Measurements from ENCODE around the gene PTPRD.
"Not testable (repeated sequence)": the region's sequence is repeated elsewhere in the genome, so short reads cannot be mapped to it uniquely, and the experiment has no call there.

PTPRD gene

GRCh38 chr9:9079473-9079872 lies 1533.3 kb downstream of the PTPRD start:
- no peak for DNase-seq (ENCODE audit: low read depth)
- no peak for TF ChIP-seq CTCF (IDR thresholded peaks at IDR 0.05; ENCODE audit: low read depth, low read length, missing control alignments)
- in situ Hi-C loops (cut with HindIII; ENCODE audit: low sequenced_read_pairs) = no loop called here

GRCh38 chr9:9078301-9078700 lies 1534.5 kb downstream of the PTPRD start:
- in situ Hi-C loops (cut with HindIII; ENCODE audit: low sequenced_read_pairs) = no loop called here
- H3K4me3 ChIP-seq (ENCODE audit: low read depth, low read length) = no peak overlapping the region
- DNase-seq (ENCODE audit: low read depth) = no peak
- TF ChIP-seq CTCF (IDR thresholded peaks at IDR 0.05; ENCODE audit: low read depth, low read length, missing control alignments) = no peak

More at GRCh38 chr9:9079473-9079872, 1533.3 kb downstream of the PTPRD start:
- no peak overlapping the region for H3K4me3 ChIP-seq (ENCODE audit: low read depth, low read length)

DNA sequence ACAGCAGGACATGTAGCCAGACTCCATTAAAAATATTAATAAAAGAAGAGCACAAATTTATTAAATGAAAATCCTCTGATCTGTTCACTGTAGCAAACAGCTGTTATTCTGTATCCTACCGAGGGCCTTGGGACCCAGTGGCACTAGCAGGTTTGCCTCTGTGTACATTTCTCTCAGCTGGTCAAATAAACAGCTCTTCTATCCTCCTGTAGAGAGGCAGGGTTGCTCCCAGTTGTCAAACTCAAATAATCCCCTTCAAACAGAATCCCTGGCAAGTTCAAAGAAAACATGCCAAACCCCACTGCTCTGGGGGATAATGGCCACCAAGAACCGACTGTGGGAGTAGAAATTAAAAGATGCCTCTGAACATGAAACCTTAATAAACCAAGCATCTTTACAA lies 1551.2 kb downstream of the PTPRD start:
- TF ChIP-seq CTCF (IDR thresholded peaks at IDR 0.05; ENCODE audit: low read depth, low read length, missing control alignments) = no peak
- in situ Hi-C loops (cut with HindIII; ENCODE audit: low sequenced_read_pairs) = no loop called here
- H3K4me3 ChIP-seq (ENCODE audit: low read depth, low read length) = no peak overlapping the region
- DNase-seq (ENCODE audit: low read depth) = no peak

- in situ Hi-C loops (cut with HindIII; ENCODE audit: low sequenced_read_pairs) = no loop called here
These were observed 1558.3 kb downstream of the PTPRD start for GRCh38 chr9:9054354-9054992.

GRCh38 chr9:9045572-9045971 lies 1567.2 kb downstream of the PTPRD start:
- in situ Hi-C loops (cut with HindIII; ENCODE audit: low sequenced_read_pairs) = no loop called here
- no peak overlapping the region for H3K4me3 ChIP-seq (ENCODE audit: low read depth, low read length)
- DNase-seq (ENCODE audit: low read depth) = no peak
- TF ChIP-seq CTCF (IDR thresholded peaks at IDR 0.05; ENCODE audit: low read depth, low read length, missing control alignments) = no peak

More at GRCh38 chr9:9054354-9054992, 1558.3 kb downstream of the PTPRD start:
- H3K4me3 ChIP-seq (ENCODE audit: low read depth, low read length) = no peak overlapping the region
- no peak for TF ChIP-seq CTCF (IDR thresholded peaks at IDR 0.05; ENCODE audit: low read depth, low read length, missing control alignments)
- no peak for DNase-seq (ENCODE audit: low read depth)

- no peak for TF ChIP-seq CTCF (IDR thresholded peaks at IDR 0.05; ENCODE audit: low read depth, low read length, missing control alignments)
- no peak for DNase-seq (ENCODE audit: low read depth)
- in situ Hi-C loops (cut with HindIII; ENCODE audit: low sequenced_read_pairs) = no loop called here
- no peak overlapping the region for H3K4me3 ChIP-seq (ENCODE audit: low read depth, low read length)
These were observed 1567.7 kb downstream of the PTPRD start for GRCh38 chr9:9045072-9045471.

GRCh38 chr9:9043788-9044187 lies 1569.0 kb downstream of the PTPRD start:
- DNase-seq (ENCODE audit: low read depth); in situ Hi-C loops (cut with HindIII; ENCODE audit: low sequenced_read_pairs); H3K4me3 ChIP-seq (ENCODE audit: low read depth, low read length): not testable (repeated sequence)
